PC-9 (cell line): Measurements from ENCODE around the gene PLCL2. TPM values are rescaled to one million over a fixed set of nuclear protein-coding genes. Genes with fewer than 3 reads are reported as not detected.

Source experiments
- BruUV-seq: library from RNA; stranded (reverse); fragments of 400-500 nt; replicated peaks from 2 replicates; lab custom pipeline; 2021; lab: Mats Ljungman, UMichigan
- CTCF ChIA-PET: fragments of 300-600 bp; sonication (Branson Sonifier 250); formaldehyde crosslinking; loops from one replicate; lab custom pipeline; 2022; ENCODE audit warnings: antibody characterized with exemption; lab: Charles Lee
- POLR2A ChIA-PET: fragments of 300-600 bp; sonication (Branson Sonifier 250); formaldehyde crosslinking; loops from one replicate; lab custom pipeline; 2022; ENCODE audit warnings: antibody characterized with exemption; ENCODE audit not compliant: unreplicated experiment; lab: Charles Lee
- DNase-seq, 2 experiments: peaks; one replicate each; pipeline versions ENCODE4 v3.0.0 to v3.0.0-alpha.2; 2015 to 2022; ENCODE audit warnings: mixed read lengths in 1 of 2
- H2AFZ ChIP-seq: fragments of 200-600 bp; sonication (generic); 2 replicates; pipeline ENCODE4 v1.8.1; 2017; ENCODE audit warnings: antibody characterized with exemption
- H3F3A ChIP-seq: fragments of 200-600 bp; sonication (generic); 2 replicates; pipeline ENCODE4 v1.8.1; 2017; ENCODE audit warnings: antibody characterized with exemption, mild to moderate bottlenecking, low read depth; ENCODE audit not compliant: insufficient read depth
- H3K27ac ChIP-seq: fragments of 200-600 bp; sonication (generic); 2 replicates; pipeline ENCODE4 v1.6.1; 2016; ENCODE audit warnings: mixed run types
- H3K27me3 ChIP-seq: fragments of 200-600 bp; sonication (generic); 2 replicates; pipeline ENCODE4 v1.6.1; 2016; ENCODE audit warnings: low read depth, mixed run types; ENCODE audit not compliant: insufficient read depth
- H3K36me3 ChIP-seq: fragments of 200-600 bp; sonication (generic); 2 replicates; pipeline ENCODE4 v1.6.1; 2016; ENCODE audit warnings: low read depth, mixed run types
- H3K4me1 ChIP-seq: fragments of 200-600 bp; sonication (generic); replicated peaks from 2 replicates; pipeline ENCODE4 v1.6.1; 2016; ENCODE audit warnings: mixed run types; ENCODE audit not compliant: insufficient read depth
- H3K4me2 ChIP-seq: fragments of 200-600 bp; sonication (generic); 2 replicates; pipeline ENCODE4 v1.6.1; 2017; ENCODE audit warnings: mixed run types
- H3K4me3 ChIP-seq: fragments of 200-600 bp; sonication (generic); 2 replicates; pipeline ENCODE4 v1.6.1; 2016; ENCODE audit warnings: mixed run types
- H3K79me2 ChIP-seq: fragments of 200-600 bp; sonication (generic); 2 replicates; pipeline ENCODE4 v1.6.1; 2017; ENCODE audit warnings: low read depth, mixed run types
- H3K9me2 ChIP-seq: fragments of 200-600 bp; sonication (generic); 2 replicates; pipeline ENCODE4 v1.8.1; 2017; ENCODE audit warnings: mild to moderate bottlenecking; ENCODE audit not compliant: insufficient read depth
- H3K9me3 ChIP-seq: fragments of 200-600 bp; sonication (generic); 2 replicates; pipeline ENCODE4 v1.8.1; 2016; ENCODE audit warnings: low read depth; ENCODE audit not compliant: insufficient read depth
- H4K20me1 ChIP-seq: fragments of 200-600 bp; sonication (generic); 2 replicates; pipeline ENCODE4 v1.8.1; 2017; ENCODE audit not compliant: insufficient read depth
- CTCF ChIP-seq: fragments of 200-600 bp; sonication (generic); conservative IDR thresholded peaks from 2 replicates; pipeline ENCODE4 v1.6.1; 2017; ENCODE audit warnings: mixed run types, antibody characterized with exemption, mild to moderate bottlenecking, moderate library complexity
- EZH2 ChIP-seq: fragments of 200-600 bp; sonication (generic); IDR thresholded peaks from 2 replicates; pipeline ENCODE4 v1.8.0; 2017; ENCODE audit warnings: antibody characterized with exemption, low read depth
- intact Hi-C: fragments of 100-400 bp; cut with micrococcal nuclease; formaldehyde crosslinking; loops from one replicate; pipeline ENCODE4 v1.10.0; 2022; ENCODE audit not compliant: unreplicated experiment
- total RNA-seq: library from RNA; stranded (reverse); gene quantifications from 2 replicates; pipeline ENCODE4 v1.2.3, GENCODE V29; 2021

Gene PLCL2
- total RNA-seq, 1 experiment from 2014 or later, result 4.6 TPM

DNA sequence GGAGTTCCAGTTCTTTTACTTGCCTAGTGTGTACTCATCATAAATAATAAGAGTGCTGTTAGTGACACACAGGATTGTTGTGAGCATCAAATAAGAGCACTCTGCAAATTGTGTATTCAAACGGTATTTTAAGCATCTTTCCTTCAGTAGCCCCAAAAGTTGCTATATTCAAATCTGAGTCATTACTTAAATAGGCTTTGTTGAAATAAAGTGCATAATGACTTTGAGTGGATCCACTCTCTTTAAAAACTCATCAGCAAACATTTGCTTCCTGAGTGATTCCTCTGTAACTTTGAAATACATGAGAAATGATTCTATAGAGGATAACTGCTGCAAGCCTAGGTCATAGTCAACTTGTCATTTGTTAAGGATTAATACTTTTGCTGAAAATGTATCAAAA is 29.3 kb upstream of the PLCL2 start:
- DNase-seq, result no peak
- no peaks in the 10 kb centered on the region for H3K4me1 ChIP-seq
- H3F3A ChIP-seq, result no peaks in the 10 kb centered on the region
- H3K36me3 ChIP-seq, result no peaks in the 10 kb centered on the region
- H3K79me2 ChIP-seq, result no peaks in the 10 kb centered on the region
- H2AFZ ChIP-seq, result no peak overlapping the region
- no peaks in the 10 kb centered on the region for H3K27me3 ChIP-seq
- POLR2A ChIA-PET, result no interaction called here
- no peak overlapping the region for H3K4me2 ChIP-seq
- no peaks in the 10 kb centered on the region; the same call in 1 of the 2 replicates for H3K9me3 ChIP-seq
- no peak overlapping the region for H3K4me3 ChIP-seq
- no peaks in the 10 kb centered on the region for H3K9me2 ChIP-seq
- TF ChIP-seq CTCF (no peak), EZH2 (no peak)
- no TSS peak for BruUV-seq
- H3K27ac ChIP-seq, result no peak overlapping the region
- intact Hi-C loops, result no loop called here
- no peaks in the 10 kb centered on the region for H4K20me1 ChIP-seq
- CTCF ChIA-PET, result no interaction called here

DNA sequence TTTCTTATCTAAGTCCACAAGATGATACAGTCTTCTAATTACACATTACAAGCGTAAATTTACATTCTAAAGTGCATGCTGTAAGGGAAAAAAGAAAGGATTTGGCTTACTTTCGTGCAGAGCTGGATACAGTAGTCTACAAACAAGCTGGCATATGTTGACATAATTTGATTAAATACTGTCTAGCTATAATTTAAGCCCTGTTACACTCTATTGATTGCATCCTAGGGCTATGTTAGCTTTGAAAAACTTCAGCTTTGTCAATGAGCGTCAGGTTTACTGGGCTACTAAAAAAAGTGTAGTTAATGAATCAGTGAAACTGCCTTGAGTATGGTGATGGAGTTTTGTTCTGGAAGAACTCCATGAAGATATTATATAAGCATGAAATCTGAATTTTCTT is 24.5 kb upstream of the PLCL2 start:
- TF ChIP-seq EZH2 (no peak), CTCF (no peak)
- Histone ChIP-seq H3K27ac (no peak overlapping the region), H3K79me2 (no peaks in the 10 kb centered on the region), H3K27me3 (no peaks in the 10 kb centered on the region), H3K9me3 (no peaks in the 10 kb centered on the region; the same call in 1 of the 2 replicates), H4K20me1 (no peaks in the 10 kb centered on the region), H3K36me3 (no peaks in the 10 kb centered on the region), H3K4me1 (no peaks in the 10 kb centered on the region), H3K4me2 (no peak overlapping the region), H3K4me3 (no peak overlapping the region), H3F3A (no peaks in the 10 kb centered on the region), H2AFZ (no peak overlapping the region), H3K9me2 (no peaks in the 10 kb centered on the region)
- POLR2A ChIA-PET, result no interaction called here
- no TSS peak for BruUV-seq
- DNase-seq, result no peak
- CTCF ChIA-PET, result no interaction called here
- intact Hi-C loops, result no loop called here

- BruUV-seq, result no TSS peak
- H3K79me2 ChIP-seq, result no peaks in the 10 kb centered on the region
- CTCF ChIA-PET, result no interaction called here
- intact Hi-C loops, result no loop called here
- no peak overlapping the region for H2AFZ ChIP-seq
- no peak for DNase-seq
- no peak for TF ChIP-seq CTCF
- no peak for TF ChIP-seq EZH2
- H3K4me2 ChIP-seq, result no peak overlapping the region
- H3K4me1 ChIP-seq, result no peaks in the 10 kb centered on the region
- no peak overlapping the region for H3K27ac ChIP-seq
- no peak overlapping the region for H3K4me3 ChIP-seq
- H3F3A ChIP-seq, result no peaks in the 10 kb centered on the region
- POLR2A ChIA-PET, result no interaction called here
- no peaks in the 10 kb centered on the region for H4K20me1 ChIP-seq
- no peaks in the 10 kb centered on the region for H3K36me3 ChIP-seq
- H3K9me3 ChIP-seq, result no peaks in the 10 kb centered on the region; the same call in 1 of the 2 replicates
- H3K27me3 ChIP-seq, result no peaks in the 10 kb centered on the region
- H3K9me2 ChIP-seq, result no peaks in the 10 kb centered on the region
Measured at GRCh38 chr3:16861432-16861831, 23.3 kb upstream of the PLCL2 start.
